Vagina (tissue), 2 donors: ENCODE data around the gene INSR. TPM values are rescaled to one million over a fixed set of nuclear protein-coding genes. Genes with fewer than 3 reads are reported as not detected.
"Not testable (repeated sequence)": the region's sequence is repeated elsewhere in the genome, so short reads cannot be mapped to it uniquely, and the experiment has no call there.

Experiments used
- DNase-seq, 2 donors: peaks; one replicate each; pipeline ENCODE4 v3.0.0-alpha.2; 2017; ENCODE audit errors: extremely low spot score in 2 of 2
- H3K27ac ChIP-seq: fragments of 200-600 bp; sonication (generic); one replicate; pipeline ENCODE4 v1.5.1; 2019
- H3K27me3 ChIP-seq: fragments of 200-600 bp; sonication (generic); one replicate; pipeline ENCODE4 v1.5.1; 2019
- H3K36me3 ChIP-seq, 2 donors: fragments of 200-600 bp; sonication (generic); one replicate each; pipeline ENCODE4 v1.5.1; 2017 to 2019
- H3K4me1 ChIP-seq: fragments of 200-600 bp; sonication (generic); one replicate; pipeline ENCODE4 v1.5.1; 2019
- H3K4me3 ChIP-seq, 2 donors: fragments of 200-600 bp; sonication (generic); 1 replicate in 1 of 2; 2 replicates in 1 of 2; pipeline ENCODE4 v1.5.1; 2016 to 2019
- H3K9me3 ChIP-seq: fragments of 200-600 bp; sonication (generic); one replicate; pipeline ENCODE4 v1.5.1; 2019
- CTCF ChIP-seq, 3 experiments: fragments of 450-650 bp in 2 of 3; fragments of 200-600 bp in 1 of 3; sonication (generic) in 1 of 3; IDR thresholded peaks; one replicate each; pipeline ENCODE4 v1.5.1; 2017 to 2019; ENCODE audit warnings: antibody characterized with exemption in 3 of 3, mild to moderate bottlenecking in 2 of 3, moderate library complexity in 2 of 3
- POLR2A ChIP-seq, 2 donors: fragments of 450-650 bp; IDR thresholded peaks; one replicate each; pipeline ENCODE4 v1.6.1; 2017; ENCODE audit warnings: antibody characterized with exemption in 2 of 2, mild to moderate bottlenecking in 2 of 2, moderate library complexity in 2 of 2
- POLR2AphosphoS5 ChIP-seq, 2 donors: sonication (generic); formaldehyde crosslinking; IDR thresholded peaks; one replicate each; pipeline ENCODE4 v1.9.0; 2017; ENCODE audit warnings: antibody characterized with exemption in 2 of 2, mild to moderate bottlenecking in 2 of 2, low read depth in 1 of 2; ENCODE audit not compliant: insufficient read depth in 1 of 2
- intact Hi-C: fragments of 100-400 bp; cut with DNase I; formaldehyde crosslinking; loops from one replicate; pipeline ENCODE4 v1.15.1; 2023
- total RNA-seq: library from RNA; depleted of rRNA; stranded (reverse); fragments of >200 nt; gene quantifications from one replicate; pipeline ENCODE4 v1.2.3, GENCODE V29; 2016

Gene INSR
- total RNA-seq, 1 donor from 2014 or later: 86.7 TPM

DNA sequence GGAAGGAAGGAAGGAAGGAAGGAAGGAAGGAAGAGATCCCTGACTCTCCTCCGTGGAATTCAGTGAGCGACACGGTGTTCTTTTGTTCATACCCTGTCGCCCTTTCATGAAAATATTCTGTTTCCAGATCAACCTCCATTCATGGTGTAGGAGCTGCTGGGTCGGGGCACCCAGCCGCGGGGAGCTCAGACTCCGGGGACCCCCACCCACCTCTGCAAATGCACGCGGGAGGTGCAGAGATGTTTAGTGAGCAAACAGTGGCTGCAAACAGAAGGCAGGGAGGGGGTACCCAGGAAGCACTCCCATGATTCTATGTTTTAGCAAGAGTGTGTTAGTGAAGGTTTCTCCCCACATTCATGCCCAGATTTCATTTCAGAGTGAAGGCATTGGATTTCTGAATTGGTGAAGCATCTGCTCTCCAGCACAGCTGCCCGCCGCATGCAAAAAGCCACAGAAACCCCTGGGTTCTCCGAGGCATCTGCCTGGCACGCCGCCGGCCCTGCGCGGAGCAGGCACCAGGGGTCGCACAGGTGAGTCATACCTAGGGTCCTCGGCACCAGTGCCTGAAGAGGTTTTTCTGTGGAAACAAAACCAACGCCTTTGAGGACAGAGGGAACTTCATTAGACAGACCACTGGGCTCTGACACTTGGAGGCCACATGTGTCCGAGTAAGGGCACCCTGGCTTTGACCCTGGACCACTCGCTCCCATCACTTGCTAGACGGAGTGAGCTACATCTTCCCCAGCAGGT, 144.1 kb downstream of the INSR start:
- H3K4me1 ChIP-seq: no peaks in the 10 kb centered on the region
- H3K27ac ChIP-seq: no peak overlapping the region
- no peak for DNase-seq
- H3K9me3 ChIP-seq: no peaks in the 10 kb centered on the region
- H3K27me3 ChIP-seq: no peaks in the 10 kb centered on the region
- H3K4me3 ChIP-seq: no peak overlapping the region
- intact Hi-C loops: loop anchor here (5.0 to 10.0 kb wide), 2 partner anchors 45 to 187 kb away; no protein-coding TSS in a partner anchor
- TF ChIP-seq POLR2A (IDR thresholded peaks at IDR 0.05) (no peak), POLR2AphosphoS5 (IDR thresholded peaks at IDR 0.05; ENCODE audit: insufficient read depth in 1 of 2, low read depth in 1 of 2) (no peak), CTCF (IDR thresholded peaks at IDR 0.05) (no peak)
- H3K36me3 ChIP-seq: peaks cover 0 to 16% of the 10 kb centered on the region in 2 donors

DNA sequence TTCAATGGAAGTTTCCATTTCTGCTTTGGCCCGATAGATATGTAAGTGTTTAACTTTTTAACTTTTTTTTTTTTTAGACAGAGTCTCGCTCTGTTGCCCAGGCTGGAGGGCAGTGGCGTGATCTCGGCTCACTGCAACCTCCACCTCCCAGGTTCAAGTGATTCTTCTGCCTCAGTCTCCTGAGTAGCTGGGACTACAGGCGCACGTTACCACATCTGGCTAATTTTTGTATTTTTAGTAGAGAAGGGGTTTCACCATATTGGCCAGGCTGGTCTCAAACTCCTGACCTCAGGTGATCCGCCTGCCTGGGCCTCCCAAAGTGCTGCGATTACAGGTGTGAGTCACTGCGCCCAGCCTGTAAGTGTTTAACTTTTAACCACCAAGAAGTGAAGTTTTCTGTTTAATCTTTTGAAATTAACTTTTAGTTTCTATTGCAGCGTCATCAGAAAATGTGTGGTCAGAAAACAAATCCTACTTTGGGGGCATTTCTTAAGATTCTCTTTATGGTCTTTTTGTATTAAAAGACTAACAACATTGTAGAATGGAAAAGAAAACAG, 147.0 kb downstream of the INSR start:
- intact Hi-C loops: loop anchor here (10.0 kb wide), 1 partner anchor 48 kb away; no protein-coding TSS in a partner anchor
- H3K27ac ChIP-seq, DNase-seq, H3K27me3 ChIP-seq, H3K4me1 ChIP-seq, H3K4me3 ChIP-seq, H3K9me3 ChIP-seq: not testable (repeated sequence)
- peaks cover 0 to 16% of the 10 kb centered on the region in 2 donors for H3K36me3 ChIP-seq

- peaks cover 0 to 21% of the 10 kb centered on the region in 2 donors for H3K36me3 ChIP-seq
- intact Hi-C loops: loop anchor here (10.0 kb wide), 1 partner anchor 49 kb away; no protein-coding TSS in a partner anchor
- not testable (repeated sequence) for H3K27ac ChIP-seq, H3K4me3 ChIP-seq, DNase-seq, H3K9me3 ChIP-seq, H3K27me3 ChIP-seq, H3K4me1 ChIP-seq
These were observed 148.1 kb downstream of the INSR start for GRCh38 chr19:7146086-7146485.

- no peak overlapping the region for H3K27ac ChIP-seq
- peaks cover 0 to 26% of the 10 kb centered on the region in 2 donors for H3K36me3 ChIP-seq
- TF ChIP-seq POLR2A (IDR thresholded peaks at IDR 0.05) (no peak), CTCF (IDR thresholded peaks at IDR 0.05) (no peak), POLR2AphosphoS5 (IDR thresholded peaks at IDR 0.05; ENCODE audit: insufficient read depth in 1 of 2, low read depth in 1 of 2) (no peak)
- intact Hi-C loops: loop anchor here (10.0 kb wide), 1 partner anchor 49 kb away; no protein-coding TSS in a partner anchor
- no peak overlapping the region for H3K4me3 ChIP-seq
- no peaks in the 10 kb centered on the region for H3K4me1 ChIP-seq
- no peaks in the 10 kb centered on the region for H3K27me3 ChIP-seq
- DNase-seq: no peak
- H3K9me3 ChIP-seq: no peaks in the 10 kb centered on the region
These were observed 148.7 kb downstream of the INSR start for GRCh38 chr19:7145494-7145893.

GRCh38 chr19:7142771-7143170, 151.4 kb downstream of the INSR start:
- no peak for DNase-seq
- Histone ChIP-seq H3K36me3 (peaks cover 0 to 47% of the 10 kb centered on the region in 2 donors), H3K4me1 (no peaks in the 10 kb centered on the region), H3K9me3 (no peaks in the 10 kb centered on the region), H3K27ac (no peak overlapping the region), H3K27me3 (no peaks in the 10 kb centered on the region), H3K4me3 (no peak overlapping the region)
- no peak for TF ChIP-seq POLR2AphosphoS5 (IDR thresholded peaks at IDR 0.05; ENCODE audit: insufficient read depth in 1 of 2, low read depth in 1 of 2)
- no peak for TF ChIP-seq POLR2A (IDR thresholded peaks at IDR 0.05)
- no peak for TF ChIP-seq CTCF (IDR thresholded peaks at IDR 0.05)
- intact Hi-C loops: loop anchor here (10.0 kb wide), 1 partner anchor 52 kb away; no protein-coding TSS in a partner anchor

- Histone ChIP-seq H3K4me1 (no peaks in the 10 kb centered on the region), H3K36me3 (peaks cover 0 to 47% of the 10 kb centered on the region in 2 donors)
- no peak for TF ChIP-seq CTCF (IDR thresholded peaks at IDR 0.05)
- no peak for TF ChIP-seq POLR2AphosphoS5 (IDR thresholded peaks at IDR 0.05; ENCODE audit: insufficient read depth in 1 of 2, low read depth in 1 of 2)
- TF ChIP-seq POLR2A (IDR thresholded peaks at IDR 0.05): no peak
These were observed 154.1 kb downstream of the INSR start for GRCh38 chr19:7140137-7140536.

More at GRCh38 chr19:7140137-7140536, 154.1 kb downstream of the INSR start:
- no peaks in the 10 kb centered on the region for H3K27me3 ChIP-seq
- intact Hi-C loops: loop anchor here (10.0 kb wide), 1 partner anchor 55 kb away; no protein-coding TSS in a partner anchor
- H3K27ac ChIP-seq: no peak overlapping the region
- H3K4me3 ChIP-seq: no peak overlapping the region
- DNase-seq: no peak
- no peaks in the 10 kb centered on the region for H3K9me3 ChIP-seq
